Nephron progenitor cell (in vitro differentiated cells): ENCODE measurements around the gene CCL1.

Experiments
- DNase-seq: peaks from one replicate; pipeline ENCODE4 v3.0.0; 2021
- H3K27ac Mint-ChIP-seq: 2 replicates; pipeline ENCODE4 v1.8.0; 2021; ENCODE audit warnings: mild to moderate bottlenecking, moderate library complexity, mixed read lengths
- H3K27me3 Mint-ChIP-seq: 2 replicates; pipeline ENCODE4 v1.8.0; 2021; ENCODE audit warnings: mild to moderate bottlenecking, low read depth, mixed read lengths; ENCODE audit not compliant: poor library complexity
- H3K36me3 Mint-ChIP-seq: 2 replicates; pipeline ENCODE4 v1.8.0; 2021; ENCODE audit warnings: low read depth, mixed read lengths
- H3K4me1 Mint-ChIP-seq: 2 replicates; pipeline ENCODE4 v1.8.0; 2021; ENCODE audit warnings: mixed read lengths
- H3K4me3 Mint-ChIP-seq: 2 replicates; pipeline ENCODE4 v1.8.0; 2021; ENCODE audit warnings: mild to moderate bottlenecking, moderate library complexity, mixed read lengths
- H3K9me3 Mint-ChIP-seq: 2 replicates; pipeline ENCODE4 v1.8.0; 2021; ENCODE audit warnings: mild to moderate bottlenecking, moderate library complexity, mixed read lengths
- CTCF ChIP-seq: fragments of 200-600 bp; sonication (generic); IDR thresholded peaks from 2 replicates; pipeline ENCODE4 v1.5.0; 2021; ENCODE audit warnings: antibody characterized with exemption

CCL1 gene

GRCh38 chr17:34318474-34318873, 44.6 kb downstream of the CCL1 start:
- no peaks in the 10 kb centered on the region for H3K9me3 Mint-ChIP-seq
- H3K4me1 Mint-ChIP-seq, result no peaks in the 10 kb centered on the region
- no peak overlapping the region for H3K4me3 Mint-ChIP-seq
- no peaks in the 10 kb centered on the region for H3K36me3 Mint-ChIP-seq
- no peak for TF ChIP-seq CTCF
- H3K27ac Mint-ChIP-seq, result no peak overlapping the region
- no peak for DNase-seq
- H3K27me3 Mint-ChIP-seq, result peaks cover 15% of the 10 kb centered on the region

GRCh38 chr17:34314279-34314678, 48.8 kb downstream of the CCL1 start:
- H3K27ac Mint-ChIP-seq, result no peak overlapping the region
- H3K36me3 Mint-ChIP-seq, result no peaks in the 10 kb centered on the region
- peaks cover 30% of the 10 kb centered on the region for H3K27me3 Mint-ChIP-seq
- no peak for TF ChIP-seq CTCF
- H3K4me3 Mint-ChIP-seq, result no peak overlapping the region
- H3K9me3 Mint-ChIP-seq, result no peaks in the 10 kb centered on the region
- no peak for DNase-seq
- H3K4me1 Mint-ChIP-seq, result no peaks in the 10 kb centered on the region

GRCh38 chr17:34313164-34313563, 49.9 kb downstream of the CCL1 start:
- Mint-ChIP-seq H3K4me1 (no peaks in the 10 kb centered on the region), H3K4me3 (no peak overlapping the region), H3K27ac (no peak overlapping the region), H3K36me3 (no peaks in the 10 kb centered on the region), H3K9me3 (no peaks in the 10 kb centered on the region), H3K27me3 (peaks cover 32% of the 10 kb centered on the region)
- no peak for TF ChIP-seq CTCF
- DNase-seq, result no peak

- Mint-ChIP-seq H3K27me3 (peaks cover 34% of the 10 kb centered on the region), H3K4me1 (no peaks in the 10 kb centered on the region), H3K9me3 (no peaks in the 10 kb centered on the region), H3K4me3 (no peak overlapping the region), H3K36me3 (no peaks in the 10 kb centered on the region), H3K27ac (no peak overlapping the region)
- no peak for DNase-seq
- TF ChIP-seq CTCF, result no peak
These were observed 51.0 kb downstream of the CCL1 start for GRCh38 chr17:34312080-34312479.

DNA sequence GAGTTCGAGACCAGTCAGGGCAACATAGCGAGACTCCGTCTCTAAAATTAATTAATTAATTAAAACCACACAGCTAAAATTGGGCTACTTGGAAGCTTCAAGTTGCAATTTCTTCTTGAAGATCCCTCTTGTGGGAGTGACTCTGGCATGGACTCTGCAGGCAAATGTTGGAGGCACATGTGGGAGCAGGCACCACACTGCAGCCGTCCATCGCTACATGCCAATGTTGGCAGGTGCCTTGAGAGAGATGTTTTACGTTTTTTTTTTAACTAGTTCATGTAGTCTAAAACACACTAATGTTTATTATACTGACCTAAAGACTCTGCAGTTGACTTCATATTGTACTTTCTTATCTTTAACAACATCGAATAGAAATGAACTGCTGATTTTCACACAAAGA, 51.7 kb downstream of the CCL1 start:
- no peak for TF ChIP-seq CTCF
- H3K27ac Mint-ChIP-seq, result no peak overlapping the region

More for the DNA sequence above, 51.7 kb downstream of the CCL1 start:
- H3K36me3 Mint-ChIP-seq, result no peaks in the 10 kb centered on the region
- H3K9me3 Mint-ChIP-seq, result no peaks in the 10 kb centered on the region
- H3K4me3 Mint-ChIP-seq, result no peak overlapping the region
- DNase-seq, result no peak
- H3K4me1 Mint-ChIP-seq, result peaks cover 4% of the 10 kb centered on the region
- H3K27me3 Mint-ChIP-seq, result peaks cover 37% of the 10 kb centered on the region
